MM.1S (cell line): ENCODE results near the gene BCL2L14.
"Not testable (repeated sequence)": the region's sequence is repeated elsewhere in the genome, so short reads cannot be mapped to it uniquely, and the experiment has no call there.

ENCODE experiments used
- DNase-seq: peaks from one replicate; pipeline ENCODE4 v3.0.0-alpha.2; 2015
- H2AFZ ChIP-seq: fragments of 300-600 bp; sonication (generic); 2 replicates; pipeline ENCODE4 v1.6.0; 2016; ENCODE audit warnings: antibody characterized with exemption, low read length
- H3F3A ChIP-seq: fragments of 300-600 bp; sonication (generic); 2 replicates; pipeline ENCODE4 v1.6.1; 2016; ENCODE audit warnings: mild to moderate bottlenecking, antibody characterized with exemption, low read length, moderate library complexity, mixed read lengths; ENCODE audit not compliant: insufficient read depth
- H3K27ac ChIP-seq: fragments of 300-600 bp; sonication (generic); 2 replicates; pipeline ENCODE4 v1.5.1; 2016; ENCODE audit warnings: mild to moderate bottlenecking, low read length
- H3K27me3 ChIP-seq: fragments of 300-600 bp; sonication (generic); replicated peaks from 2 replicates; pipeline ENCODE4 v1.6.0; 2016; ENCODE audit warnings: low read length; ENCODE audit not compliant: insufficient read depth
- H3K36me3 ChIP-seq: fragments of 300-600 bp; sonication (generic); replicated peaks from 2 replicates; pipeline ENCODE4 v1.6.1; 2016; ENCODE audit warnings: mild to moderate bottlenecking, low read length, mixed read lengths; ENCODE audit not compliant: insufficient read depth
- H3K4me1 ChIP-seq: fragments of 300-600 bp; sonication (generic); 2 replicates; pipeline ENCODE4 v1.6.1; 2016; ENCODE audit warnings: low read length, mixed read lengths
- H3K4me2 ChIP-seq: fragments of 300-600 bp; sonication (generic); 2 replicates; pipeline ENCODE4 v1.6.0; 2016; ENCODE audit warnings: low read depth, low read length
- H3K4me3 ChIP-seq: fragments of 300-600 bp; sonication (generic); 2 replicates; pipeline ENCODE4 v1.5.1; 2016; ENCODE audit warnings: low read length, mixed read lengths
- H3K79me2 ChIP-seq: fragments of 300-600 bp; sonication (generic); 2 replicates; pipeline ENCODE4 v1.6.1; 2016; ENCODE audit warnings: mixed run types, low read length, mixed read lengths
- H3K9ac ChIP-seq: fragments of 300-600 bp; sonication (generic); 2 replicates; pipeline ENCODE4 v1.6.1; 2016; ENCODE audit warnings: low read length, mixed read lengths
- H3K9me2 ChIP-seq: fragments of 300-600 bp; sonication (generic); replicated peaks from 2 replicates; pipeline ENCODE4 v1.6.1; 2016; ENCODE audit warnings: mild to moderate bottlenecking, low read length, mixed read lengths; ENCODE audit not compliant: insufficient read depth
- H3K9me3 ChIP-seq: fragments of 300-600 bp; sonication (generic); replicated peaks from 2 replicates; pipeline ENCODE4 v1.6.1; 2016; ENCODE audit warnings: mild to moderate bottlenecking, low read length, mixed read lengths; ENCODE audit not compliant: insufficient read depth
- H4K20me1 ChIP-seq: fragments of 300-600 bp; sonication (generic); 2 replicates; pipeline ENCODE4 v1.6.1; 2016; ENCODE audit warnings: mild to moderate bottlenecking, low read length, moderate library complexity, mixed read lengths; ENCODE audit not compliant: insufficient read depth
- CTCF ChIP-seq: fragments of 300-600 bp; sonication (generic); IDR thresholded peaks from 2 replicates; pipeline ENCODE4 v1.5.1; 2016; ENCODE audit warnings: antibody characterized with exemption, low read length, mixed read lengths
- EZH2 ChIP-seq: fragments of 300-600 bp; sonication (generic); optimal IDR thresholded peaks from 2 replicates; pipeline ENCODE3; 2017; ENCODE audit warnings: low read depth, mild to moderate bottlenecking, antibody characterized with exemption, low read length, mixed read lengths
- EZH2phosphoT487 ChIP-seq: fragments of 300-600 bp; sonication (generic); IDR thresholded peaks from 2 replicates; pipeline ENCODE4 v1.6.1; 2018; ENCODE audit warnings: antibody characterized with exemption, low read length

BCL2L14 gene

GRCh38 chr12:12108441-12109058 is 37.8 kb downstream of the BCL2L14 start:
- no peak for DNase-seq
- Histone ChIP-seq H4K20me1 (no peaks in the 10 kb centered on the region), H3K9me3 (no peaks in the 10 kb centered on the region), H3F3A (no peaks in the 10 kb centered on the region), H3K27ac (no peak overlapping the region), H3K27me3 (no peaks in the 10 kb centered on the region), H3K36me3 (no peaks in the 10 kb centered on the region), H3K4me1 (no peaks in the 10 kb centered on the region), H2AFZ (no peak overlapping the region), H3K4me3 (no peak overlapping the region), H3K4me2 (no peak overlapping the region), H3K9ac (no peak overlapping the region), H3K79me2 (no peaks in the 10 kb centered on the region), H3K9me2 (no peaks in the 10 kb centered on the region)
- TF ChIP-seq EZH2 (no peak), CTCF (no peak), EZH2phosphoT487 (no peak)

GRCh38 chr12:12110923-12111555 is 40.3 kb downstream of the BCL2L14 start:
- not testable (repeated sequence) for H4K20me1 ChIP-seq, H3K27me3 ChIP-seq, H3K79me2 ChIP-seq, H3K36me3 ChIP-seq, DNase-seq, H3K4me1 ChIP-seq, H3K9ac ChIP-seq, H2AFZ ChIP-seq, H3K9me2 ChIP-seq, H3F3A ChIP-seq, H3K4me2 ChIP-seq, H3K9me3 ChIP-seq, H3K27ac ChIP-seq, H3K4me3 ChIP-seq

GRCh38 chr12:12115514-12115913 is 44.8 kb downstream of the BCL2L14 start:
- DNase-seq, result no peak
- Histone ChIP-seq H3K27me3 (no peaks in the 10 kb centered on the region), H3K9me3 (no peaks in the 10 kb centered on the region), H2AFZ (no peak overlapping the region), H3K79me2 (no peaks in the 10 kb centered on the region), H3F3A (no peaks in the 10 kb centered on the region), H3K4me3 (no peak overlapping the region), H3K9me2 (no peaks in the 10 kb centered on the region), H3K4me2 (no peak overlapping the region), H3K9ac (no peak overlapping the region), H4K20me1 (no peaks in the 10 kb centered on the region), H3K36me3 (no peaks in the 10 kb centered on the region), H3K4me1 (0 out of 2 replicates have a peak, but pooled peaks cover 5% of the 10 kb centered on the region), H3K27ac (no peak overlapping the region)
- no peak for TF ChIP-seq CTCF
- TF ChIP-seq EZH2phosphoT487, result no peak
- TF ChIP-seq EZH2, result no peak

GRCh38 chr12:12116677-12117076 is 45.9 kb downstream of the BCL2L14 start:
- TF ChIP-seq EZH2phosphoT487 (no peak), EZH2 (no peak), CTCF (no peak)
- H3K4me3 ChIP-seq, result no peak overlapping the region

More at GRCh38 chr12:12116677-12117076, 45.9 kb downstream of the BCL2L14 start:
- no peak overlapping the region for H2AFZ ChIP-seq
- H3K9me2 ChIP-seq, result no peaks in the 10 kb centered on the region
- no peak overlapping the region for H3K27ac ChIP-seq
- H3K9ac ChIP-seq, result no peak overlapping the region
- 0 out of 2 replicates have a peak, but pooled peaks cover 5% of the 10 kb centered on the region for H3K4me1 ChIP-seq
- no peak for DNase-seq
- H3K36me3 ChIP-seq, result no peaks in the 10 kb centered on the region
- no peaks in the 10 kb centered on the region for H3K79me2 ChIP-seq
- H4K20me1 ChIP-seq, result no peaks in the 10 kb centered on the region
- H3K27me3 ChIP-seq, result no peaks in the 10 kb centered on the region
- H3K9me3 ChIP-seq, result no peaks in the 10 kb centered on the region
- no peaks in the 10 kb centered on the region for H3F3A ChIP-seq
- no peak overlapping the region for H3K4me2 ChIP-seq
